Measurements from ENCODE around the gene SERPINA5. TPM values are rescaled to one million over a fixed set of nuclear protein-coding genes. Genes with fewer than 3 reads are reported as not detected.

Gene SERPINA5
- total RNA-seq, 4 donors from 2014 or later, result 0.38 to 4.1 (median 1.9) TPM

DNA sequence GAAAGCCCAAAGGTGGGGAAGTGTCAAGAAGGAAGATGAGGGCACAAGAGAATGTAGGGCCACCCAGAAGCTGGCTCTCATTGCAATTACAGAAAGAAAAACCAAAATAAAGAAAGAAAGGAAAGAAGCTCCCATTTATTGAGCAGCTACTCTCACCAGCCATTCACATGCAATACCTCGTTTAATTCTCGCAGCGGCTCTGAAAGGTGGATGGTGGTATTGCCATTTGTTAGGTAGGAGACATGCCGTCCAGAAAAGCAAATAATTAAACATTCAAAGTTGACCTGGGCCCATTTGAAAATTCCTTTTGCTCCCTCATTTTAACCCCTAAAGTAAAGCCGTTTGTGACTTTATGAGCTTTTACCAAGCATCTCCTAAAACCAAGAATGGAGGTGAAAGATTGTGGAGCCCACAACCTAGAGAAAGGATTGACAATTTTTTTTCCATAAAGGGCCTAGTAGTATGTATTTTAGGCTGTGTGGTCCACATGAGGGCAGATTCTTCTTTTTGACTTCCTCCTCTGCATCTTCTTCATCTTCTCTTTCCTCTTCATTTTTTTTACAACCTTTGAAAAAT lies 36.2 kb downstream of the SERPINA5 start:
- intact Hi-C loops (cut with DNase I; ENCODE audit: low total_unique reads), result no loop called here
- no peak for TF ChIP-seq POLR2A (IDR thresholded peaks at IDR 0.05)
- no peak for TF ChIP-seq CTCF (IDR thresholded peaks at IDR 0.05)
- 88 to 92% methylated on average over 5 of the region's 5 CpGs for WGBS, 2 donors
- no peak overlapping the region for H3K4me3 ChIP-seq (ENCODE audit: low read depth, poor library complexity, severe bottlenecking)
- peak in 1 of 2 donors; percentile 28 for DNase-seq (ENCODE audit: low spot score in 2 of 2)

- 92 to 99% methylated on average over 3 of the region's 3 CpGs for WGBS, 2 donors
- intact Hi-C loops (cut with DNase I; ENCODE audit: low total_unique reads), result no loop called here
- H3K4me3 ChIP-seq (ENCODE audit: low read depth, poor library complexity, severe bottlenecking), result no peak overlapping the region
- TF ChIP-seq CTCF (IDR thresholded peaks at IDR 0.05) (no peak), POLR2A (IDR thresholded peaks at IDR 0.05) (no peak)
- DNase-seq (ENCODE audit: low spot score in 2 of 2), result peak in 1 of 2 donors; percentile 31
Measured at GRCh38 chr14:94617988-94618822, 37.0 kb downstream of the SERPINA5 start.

DNA sequence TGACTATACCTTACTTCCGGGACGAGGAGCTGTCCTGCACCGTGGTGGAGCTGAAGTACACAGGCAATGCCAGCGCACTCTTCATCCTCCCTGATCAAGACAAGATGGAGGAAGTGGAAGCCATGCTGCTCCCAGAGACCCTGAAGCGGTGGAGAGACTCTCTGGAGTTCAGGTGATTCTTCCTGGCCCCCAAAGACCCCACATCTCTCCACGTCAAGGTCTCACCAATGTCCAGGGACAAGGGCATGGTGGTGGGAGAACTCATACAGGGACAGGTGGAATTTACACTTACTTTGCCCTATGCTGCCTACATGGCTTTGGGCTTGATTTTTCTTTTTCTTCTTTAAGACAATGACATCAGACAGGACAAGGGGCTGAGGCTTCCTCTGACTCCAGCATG lies 38.1 kb downstream of the SERPINA5 start:
- WGBS, 2 donors, result 89 to 91% methylated on average over 6 of the region's 6 CpGs
- DNase-seq (ENCODE audit: low spot score in 2 of 2), result peak in 1 of 2 donors; percentile 45
- intact Hi-C loops (cut with DNase I; ENCODE audit: low total_unique reads), result no loop called here
- no peak overlapping the region for H3K4me3 ChIP-seq (ENCODE audit: low read depth, poor library complexity, severe bottlenecking)
- no peak for TF ChIP-seq CTCF (IDR thresholded peaks at IDR 0.05)
- TF ChIP-seq POLR2A (IDR thresholded peaks at IDR 0.05), result no peak

DNA sequence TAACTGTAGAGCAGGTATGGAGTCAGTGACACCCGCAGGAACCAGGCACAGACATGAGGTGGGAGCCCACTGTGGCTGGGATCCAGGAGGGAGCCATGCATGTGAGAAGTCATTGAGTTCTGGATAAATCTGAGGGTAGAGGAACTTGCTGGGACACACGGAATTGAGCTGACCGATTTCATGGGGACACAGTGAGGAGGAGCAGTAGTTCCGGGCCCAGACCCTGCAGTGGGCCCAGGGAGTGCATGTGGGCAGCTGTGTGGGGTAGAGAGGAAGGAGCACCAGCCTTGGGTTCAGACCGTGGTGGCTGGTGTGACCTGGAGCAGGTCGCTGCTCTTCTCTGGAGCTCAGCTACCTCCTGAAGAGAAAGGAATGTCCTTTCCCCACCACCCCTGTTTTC lies 39.4 kb downstream of the SERPINA5 start:
- no peak overlapping the region for H3K4me3 ChIP-seq (ENCODE audit: low read depth, poor library complexity, severe bottlenecking)
- TF ChIP-seq CTCF (IDR thresholded peaks at IDR 0.05) (no peak), POLR2A (IDR thresholded peaks at IDR 0.05) (no peak)
- DNase-seq (ENCODE audit: low spot score in 2 of 2), result peak in 1 of 2 donors; percentile 29
- intact Hi-C loops (cut with DNase I; ENCODE audit: low total_unique reads), result no loop called here
- WGBS, 2 donors, result 84 to 92% methylated on average over 6 of the region's 6 CpGs

GRCh38 chr14:94621358-94622134 lies 40.3 kb downstream of the SERPINA5 start:
- intact Hi-C loops (cut with DNase I; ENCODE audit: low total_unique reads), result no loop called here
- WGBS, 2 donors, result 75% methylated on average over 5 of the region's 5 CpGs
- H3K4me3 ChIP-seq (ENCODE audit: low read depth, poor library complexity, severe bottlenecking), result no peak overlapping the region
- DNase-seq (ENCODE audit: low spot score in 2 of 2), result peak in 1 of 2 donors; percentile 70
- TF ChIP-seq CTCF (IDR thresholded peaks at IDR 0.05) (no peak), POLR2A (IDR thresholded peaks at IDR 0.05) (no peak)

Data from lower leg skin (tissue), 4 donors.